MM.1S (cell line): ENCODE measurements around the gene OR1I1.

ENCODE experiments used
- DNase-seq: peaks from one replicate; pipeline ENCODE4 v3.0.0-alpha.2; 2015
- H2AFZ ChIP-seq: fragments of 300-600 bp; sonication (generic); 2 replicates; pipeline ENCODE4 v1.6.0; 2016; ENCODE audit warnings: antibody characterized with exemption, low read length
- H3F3A ChIP-seq: fragments of 300-600 bp; sonication (generic); 2 replicates; pipeline ENCODE4 v1.6.1; 2016; ENCODE audit warnings: mild to moderate bottlenecking, antibody characterized with exemption, low read length, moderate library complexity, mixed read lengths; ENCODE audit not compliant: insufficient read depth
- H3K27ac ChIP-seq: fragments of 300-600 bp; sonication (generic); 2 replicates; pipeline ENCODE4 v1.5.1; 2016; ENCODE audit warnings: mild to moderate bottlenecking, low read length
- H3K27me3 ChIP-seq: fragments of 300-600 bp; sonication (generic); replicated peaks from 2 replicates; pipeline ENCODE4 v1.6.0; 2016; ENCODE audit warnings: low read length; ENCODE audit not compliant: insufficient read depth
- H3K36me3 ChIP-seq: fragments of 300-600 bp; sonication (generic); replicated peaks from 2 replicates; pipeline ENCODE4 v1.6.1; 2016; ENCODE audit warnings: mild to moderate bottlenecking, low read length, mixed read lengths; ENCODE audit not compliant: insufficient read depth
- H3K4me1 ChIP-seq: fragments of 300-600 bp; sonication (generic); 2 replicates; pipeline ENCODE4 v1.6.1; 2016; ENCODE audit warnings: low read length, mixed read lengths
- H3K4me2 ChIP-seq: fragments of 300-600 bp; sonication (generic); 2 replicates; pipeline ENCODE4 v1.6.0; 2016; ENCODE audit warnings: low read depth, low read length
- H3K4me3 ChIP-seq: fragments of 300-600 bp; sonication (generic); 2 replicates; pipeline ENCODE4 v1.5.1; 2016; ENCODE audit warnings: low read length, mixed read lengths
- H3K79me2 ChIP-seq: fragments of 300-600 bp; sonication (generic); 2 replicates; pipeline ENCODE4 v1.6.1; 2016; ENCODE audit warnings: mixed run types, low read length, mixed read lengths
- H3K9ac ChIP-seq: fragments of 300-600 bp; sonication (generic); 2 replicates; pipeline ENCODE4 v1.6.1; 2016; ENCODE audit warnings: low read length, mixed read lengths
- H3K9me2 ChIP-seq: fragments of 300-600 bp; sonication (generic); replicated peaks from 2 replicates; pipeline ENCODE4 v1.6.1; 2016; ENCODE audit warnings: mild to moderate bottlenecking, low read length, mixed read lengths; ENCODE audit not compliant: insufficient read depth
- H3K9me3 ChIP-seq: fragments of 300-600 bp; sonication (generic); replicated peaks from 2 replicates; pipeline ENCODE4 v1.6.1; 2016; ENCODE audit warnings: mild to moderate bottlenecking, low read length, mixed read lengths; ENCODE audit not compliant: insufficient read depth
- H4K20me1 ChIP-seq: fragments of 300-600 bp; sonication (generic); 2 replicates; pipeline ENCODE4 v1.6.1; 2016; ENCODE audit warnings: mild to moderate bottlenecking, low read length, moderate library complexity, mixed read lengths; ENCODE audit not compliant: insufficient read depth
- CTCF ChIP-seq: fragments of 300-600 bp; sonication (generic); IDR thresholded peaks from 2 replicates; pipeline ENCODE4 v1.5.1; 2016; ENCODE audit warnings: antibody characterized with exemption, low read length, mixed read lengths
- EZH2 ChIP-seq: fragments of 300-600 bp; sonication (generic); optimal IDR thresholded peaks from 2 replicates; pipeline ENCODE3; 2017; ENCODE audit warnings: low read depth, mild to moderate bottlenecking, antibody characterized with exemption, low read length, mixed read lengths
- EZH2phosphoT487 ChIP-seq: fragments of 300-600 bp; sonication (generic); IDR thresholded peaks from 2 replicates; pipeline ENCODE4 v1.6.1; 2018; ENCODE audit warnings: antibody characterized with exemption, low read length

OR1I1 gene

GRCh38 chr19:15142313-15142712 is 60.3 kb downstream of the OR1I1 start:
- Histone ChIP-seq H3K4me2 (no peak overlapping the region), H3K4me1 (no peaks in the 10 kb centered on the region), H3K27ac (no peak overlapping the region), H3K9ac (no peak overlapping the region), H3K4me3 (no peak overlapping the region), H3K9me3 (no peaks in the 10 kb centered on the region), H3K9me2 (no peaks in the 10 kb centered on the region), H3K27me3 (peaks cover 47% of the 10 kb centered on the region), H3K79me2 (no peaks in the 10 kb centered on the region), H2AFZ (no peak overlapping the region), H3F3A (no peaks in the 10 kb centered on the region), H4K20me1 (no peaks in the 10 kb centered on the region), H3K36me3 (no peaks in the 10 kb centered on the region)
- DNase-seq, result no peak
- no peak for TF ChIP-seq EZH2
- no peak for TF ChIP-seq EZH2phosphoT487
- TF ChIP-seq CTCF, result no peak
